GM06990 (cell line): ENCODE measurements around the gene SNCB.
A peak's percentile ranks its signal among the peaks of the same experiment; 100 is the strongest.
"Not testable (repeated sequence)": the region's sequence is repeated elsewhere in the genome, so short reads cannot be mapped to it uniquely, and the experiment has no call there.

Source experiments
- DNase-seq: peaks from one replicate; pipeline ENCODE4 v3.0.0-alpha.2; 2011; ENCODE audit not compliant: insufficient read length; ENCODE audit errors: extremely low read depth
- H3K27me3 ChIP-seq: replicated peaks from 2 replicates; pipeline ENCODE4 v1.6.0; 2011; ENCODE audit warnings: low read length; ENCODE audit not compliant: control insufficient read depth, insufficient read depth
- H3K36me3 ChIP-seq: 2 replicates; pipeline ENCODE4 v1.5.1; 2011; ENCODE audit warnings: low read length; ENCODE audit not compliant: control insufficient read depth, insufficient read depth
- H3K4me3 ChIP-seq: replicated peaks from 2 replicates; pipeline ENCODE4 v1.5.1; 2011; ENCODE audit warnings: low read depth, mild to moderate bottlenecking, control low read depth, low read length
- CTCF ChIP-seq: IDR thresholded peaks from 2 replicates; pipeline ENCODE4 v1.5.1; 2011; ENCODE audit warnings: low read length, control low read depth, mild to moderate bottlenecking, inconsistent platforms; ENCODE audit not compliant: insufficient read depth, poor library complexity, severe bottlenecking

SNCB gene

GRCh38 chr5:176603091-176603490 is 27.2 kb downstream of the SNCB start:
- H3K36me3 ChIP-seq: no peaks in the 10 kb centered on the region
- TF ChIP-seq CTCF: no peak
- no peak overlapping the region for H3K4me3 ChIP-seq
- H3K27me3 ChIP-seq: no peaks in the 10 kb centered on the region
- DNase-seq: no peak

- TF ChIP-seq CTCF: no peak
- no peak for DNase-seq
- Histone ChIP-seq H3K36me3 (no peaks in the 10 kb centered on the region), H3K4me3 (no peak overlapping the region), H3K27me3 (no peaks in the 10 kb centered on the region)
Observed at GRCh38 chr5:176601901-176602482, 28.3 kb downstream of the SNCB start.

GRCh38 chr5:176599749-176600430 is 30.4 kb downstream of the SNCB start:
- not testable (repeated sequence) for H3K27me3 ChIP-seq, DNase-seq, H3K4me3 ChIP-seq, H3K36me3 ChIP-seq

GRCh38 chr5:176597417-176598389 is 32.6 kb downstream of the SNCB start:
- no peak overlapping the region for H3K4me3 ChIP-seq
- H3K27me3 ChIP-seq: no peaks in the 10 kb centered on the region; the same call in 1 of the 2 replicates
- no peak for DNase-seq
- TF ChIP-seq CTCF: no peak
- H3K36me3 ChIP-seq: no peaks in the 10 kb centered on the region

GRCh38 chr5:176596689-176597416 is 33.5 kb downstream of the SNCB start:
- no peak overlapping the region for H3K4me3 ChIP-seq
- H3K36me3 ChIP-seq: no peaks in the 10 kb centered on the region
- peak; percentile 66 for DNase-seq
- no peaks in the 10 kb centered on the region; the same call in 1 of the 2 replicates for H3K27me3 ChIP-seq
- no peak for TF ChIP-seq CTCF
